SK-N-SH treated with all-trans-retinoic acid at 6 μM for 48 hours (cell line): Measurements from ENCODE around the gene TMED5.

Source experiments
- ATAC-seq: fragments of 200-7000 bp; cut with Tn5 transposase; 3 replicates; pipeline ENCODE4 v1.9.1; 2020; ENCODE audit warnings: mild to moderate bottlenecking, moderate library complexity
- ARNTL ChIP-seq: fragments of 450-650 bp; formaldehyde crosslinking; IDR thresholded peaks from 2 replicates; pipeline ENCODE4 v1.5.0; 2020; ENCODE audit warnings: low read depth, mild to moderate bottlenecking, moderate library complexity, borderline replicate concordance
- BACH2 ChIP-seq: fragments of 250-450 bp; sonication (Bioruptor Pico); IDR thresholded peaks from 2 replicates; pipeline ENCODE4 v1.9.0; 2021; ENCODE audit warnings: mild to moderate bottlenecking, borderline replicate concordance
- CSDC2 ChIP-seq: fragments of 250-450 bp; sonication (Bioruptor Pico); IDR thresholded peaks from 2 replicates; pipeline ENCODE4 v1.5.0; 2020; ENCODE audit warnings: mild to moderate bottlenecking, moderate library complexity
- GLIS3 ChIP-seq: fragments of 250-450 bp; sonication (Bioruptor Pico); IDR thresholded peaks from 2 replicates; pipeline ENCODE4 v1.5.0; 2020; ENCODE audit warnings: mild to moderate bottlenecking, moderate library complexity
- ISL1 ChIP-seq: fragments of 250-450 bp; sonication (Bioruptor Pico); IDR thresholded peaks from 2 replicates; pipeline ENCODE4 v2.1.2; 2022; ENCODE audit warnings: mild to moderate bottlenecking, moderate library complexity
- OSR1 ChIP-seq: fragments of 250-450 bp; sonication (Bioruptor Pico); IDR thresholded peaks from 2 replicates; pipeline ENCODE4 v1.8.0; 2022; ENCODE audit warnings: moderate library complexity, mild to moderate bottlenecking, inconsistent platforms
- PPARA ChIP-seq: fragments of 250-450 bp; sonication (Bioruptor Pico); IDR thresholded peaks from 2 replicates; pipeline ENCODE4 v1.5.0; 2020; ENCODE audit warnings: mild to moderate bottlenecking, borderline replicate concordance
- RARB ChIP-seq: fragments of 250-450 bp; sonication (Bioruptor Pico); IDR thresholded peaks from 2 replicates; pipeline ENCODE4 v1.8.0; 2021; ENCODE audit warnings: mild to moderate bottlenecking, moderate library complexity
- SNAI2 ChIP-seq: fragments of 250-450 bp; sonication (Bioruptor Pico); IDR thresholded peaks from 2 replicates; pipeline ENCODE4 v1.5.0; 2020; ENCODE audit warnings: mild to moderate bottlenecking, moderate library complexity
- TCF4 ChIP-seq: fragments of 250-450 bp; sonication (Bioruptor Pico); IDR thresholded peaks from 2 replicates; pipeline ENCODE4 v1.8.0; 2021; ENCODE audit warnings: mild to moderate bottlenecking, moderate library complexity, borderline replicate concordance
- TOX ChIP-seq: fragments of 250-450 bp; sonication (Bioruptor Pico); IDR thresholded peaks from 2 replicates; pipeline ENCODE4 v1.8.0; 2021; ENCODE audit warnings: mild to moderate bottlenecking, moderate library complexity, borderline replicate concordance
- ZC3H10 ChIP-seq: fragments of 250-450 bp; sonication (Bioruptor Pico); IDR thresholded peaks from 2 replicates; pipeline ENCODE4 v1.5.1; 2021; ENCODE audit warnings: mild to moderate bottlenecking, moderate library complexity
- ZFP3 ChIP-seq: fragments of 250-450 bp; sonication (Bioruptor Pico); IDR thresholded peaks from 2 replicates; pipeline ENCODE4 v1.5.0; 2020; ENCODE audit warnings: mild to moderate bottlenecking, moderate library complexity
- ZFP30 ChIP-seq: fragments of 450-650 bp; formaldehyde crosslinking; IDR thresholded peaks from 2 replicates; pipeline ENCODE4 v1.5.0; 2022; ENCODE audit warnings: mild to moderate bottlenecking, moderate library complexity
- ZNF565 ChIP-seq: fragments of 450-650 bp; formaldehyde crosslinking; conservative IDR thresholded peaks from 2 replicates; pipeline ENCODE4 v1.5.0; 2020; ENCODE audit warnings: low read depth, mild to moderate bottlenecking, moderate library complexity
- ZNF70 ChIP-seq: fragments of 450-650 bp; formaldehyde crosslinking; IDR thresholded peaks from 2 replicates; pipeline ENCODE4 v1.5.0; 2020; ENCODE audit warnings: mild to moderate bottlenecking, moderate library complexity
- ZNF8 ChIP-seq: fragments of 450-650 bp; formaldehyde crosslinking; IDR thresholded peaks from 2 replicates; pipeline ENCODE4 v1.5.0; 2020; ENCODE audit warnings: mild to moderate bottlenecking, moderate library complexity
- TF ChIP-seq, protein P1 (sequence below): fragments of 250-450 bp; sonication (Bioruptor Pico); IDR thresholded peaks from 2 replicates; pipeline ENCODE4 v1.8.0; 2020; ENCODE audit warnings: mild to moderate bottlenecking, moderate library complexity, borderline replicate concordance
- TF ChIP-seq, protein P2 (sequence below): fragments of 250-450 bp; sonication (Bioruptor Pico); IDR thresholded peaks from 2 replicates; pipeline ENCODE4 v1.8.0; 2021; ENCODE audit warnings: low read depth, mild to moderate bottlenecking, moderate library complexity, borderline replicate concordance
- TF ChIP-seq, protein P3 (sequence below): fragments of 250-450 bp; sonication (Bioruptor Pico); IDR thresholded peaks from 2 replicates; pipeline ENCODE4 v1.5.1; 2021; ENCODE audit warnings: mild to moderate bottlenecking, moderate library complexity
- TF ChIP-seq, protein P4 (sequence below): fragments of 250-450 bp; sonication (Bioruptor Pico); IDR thresholded peaks from 2 replicates; pipeline ENCODE4 v1.5.1; 2020; ENCODE audit warnings: low read depth, mild to moderate bottlenecking, moderate library complexity

Gene TMED5

DNA sequence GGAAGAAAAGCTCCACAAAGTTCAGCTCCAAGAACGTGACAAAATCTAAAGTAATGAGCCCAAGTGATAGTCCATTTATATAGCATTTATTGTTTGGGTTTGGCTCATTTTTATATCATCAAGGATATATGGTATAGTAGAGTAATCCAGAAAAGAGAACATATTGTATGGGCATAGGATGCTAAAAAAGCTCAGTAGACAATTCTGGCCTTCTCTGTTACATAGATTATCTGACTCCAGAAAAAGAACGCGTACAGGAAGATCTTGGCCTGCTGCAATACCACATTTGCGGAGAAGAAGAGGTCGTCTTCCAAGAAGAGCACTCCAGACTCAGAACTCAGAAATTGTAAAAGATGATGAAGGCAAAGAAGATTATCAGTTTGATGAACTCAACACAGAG is 43.8 kb downstream of the TMED5 start:
- TF ChIP-seq, protein P1, sequence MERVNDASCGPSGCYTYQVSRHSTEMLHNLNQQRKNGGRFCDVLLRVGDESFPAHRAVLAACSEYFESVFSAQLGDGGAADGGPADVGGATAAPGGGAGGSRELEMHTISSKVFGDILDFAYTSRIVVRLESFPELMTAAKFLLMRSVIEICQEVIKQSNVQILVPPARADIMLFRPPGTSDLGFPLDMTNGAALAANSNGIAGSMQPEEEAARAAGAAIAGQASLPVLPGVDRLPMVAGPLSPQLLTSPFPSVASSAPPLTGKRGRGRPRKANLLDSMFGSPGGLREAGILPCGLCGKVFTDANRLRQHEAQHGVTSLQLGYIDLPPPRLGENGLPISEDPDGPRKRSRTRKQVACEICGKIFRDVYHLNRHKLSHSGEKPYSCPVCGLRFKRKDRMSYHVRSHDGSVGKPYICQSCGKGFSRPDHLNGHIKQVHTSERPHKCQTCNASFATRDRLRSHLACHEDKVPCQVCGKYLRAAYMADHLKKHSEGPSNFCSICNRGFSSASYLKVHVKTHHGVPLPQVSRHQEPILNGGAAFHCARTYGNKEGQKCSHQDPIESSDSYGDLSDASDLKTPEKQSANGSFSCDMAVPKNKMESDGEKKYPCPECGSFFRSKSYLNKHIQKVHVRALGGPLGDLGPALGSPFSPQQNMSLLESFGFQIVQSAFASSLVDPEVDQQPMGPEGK (CRISPR knock-in tag), result no peak
- no peak for TF ChIP-seq SNAI2 (CRISPR knock-in tag)
- TF ChIP-seq PPARA (CRISPR knock-in tag), result no peak
- TF ChIP-seq, protein P2, sequence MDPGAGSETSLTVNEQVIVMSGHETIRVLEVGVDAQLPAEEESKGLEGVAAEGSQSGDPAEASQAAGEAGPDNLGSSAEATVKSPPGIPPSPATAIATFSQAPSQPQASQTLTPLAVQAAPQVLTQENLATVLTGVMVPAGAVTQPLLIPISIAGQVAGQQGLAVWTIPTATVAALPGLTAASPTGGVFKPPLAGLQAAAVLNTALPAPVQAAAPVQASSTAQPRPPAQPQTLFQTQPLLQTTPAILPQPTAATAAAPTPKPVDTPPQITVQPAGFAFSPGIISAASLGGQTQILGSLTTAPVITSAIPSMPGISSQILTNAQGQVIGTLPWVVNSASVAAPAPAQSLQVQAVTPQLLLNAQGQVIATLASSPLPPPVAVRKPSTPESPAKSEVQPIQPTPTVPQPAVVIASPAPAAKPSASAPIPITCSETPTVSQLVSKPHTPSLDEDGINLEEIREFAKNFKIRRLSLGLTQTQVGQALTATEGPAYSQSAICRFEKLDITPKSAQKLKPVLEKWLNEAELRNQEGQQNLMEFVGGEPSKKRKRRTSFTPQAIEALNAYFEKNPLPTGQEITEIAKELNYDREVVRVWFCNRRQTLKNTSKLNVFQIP (CRISPR knock-in tag), result no peak
- ATAC-seq, result no peak

DNA sequence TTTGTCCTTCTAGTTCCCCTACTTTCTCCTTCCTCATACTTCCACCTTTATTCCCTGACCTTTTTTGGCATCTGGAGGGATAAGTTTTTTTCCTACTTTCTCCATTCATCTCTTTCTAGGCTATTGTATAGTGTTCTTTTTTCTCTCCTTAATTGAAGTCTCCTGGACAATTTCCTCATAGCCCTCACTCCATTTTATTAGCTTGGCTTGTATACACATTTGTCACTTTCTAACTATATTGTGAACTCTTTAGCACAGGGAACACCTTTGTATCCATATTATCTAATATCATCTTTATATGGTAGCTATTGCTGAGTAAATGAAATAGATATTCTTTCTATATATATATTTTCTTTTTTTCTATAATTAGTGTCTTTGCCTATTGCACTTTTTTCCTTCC is 47.6 kb downstream of the TMED5 start:
- TF ChIP-seq, protein P3, sequence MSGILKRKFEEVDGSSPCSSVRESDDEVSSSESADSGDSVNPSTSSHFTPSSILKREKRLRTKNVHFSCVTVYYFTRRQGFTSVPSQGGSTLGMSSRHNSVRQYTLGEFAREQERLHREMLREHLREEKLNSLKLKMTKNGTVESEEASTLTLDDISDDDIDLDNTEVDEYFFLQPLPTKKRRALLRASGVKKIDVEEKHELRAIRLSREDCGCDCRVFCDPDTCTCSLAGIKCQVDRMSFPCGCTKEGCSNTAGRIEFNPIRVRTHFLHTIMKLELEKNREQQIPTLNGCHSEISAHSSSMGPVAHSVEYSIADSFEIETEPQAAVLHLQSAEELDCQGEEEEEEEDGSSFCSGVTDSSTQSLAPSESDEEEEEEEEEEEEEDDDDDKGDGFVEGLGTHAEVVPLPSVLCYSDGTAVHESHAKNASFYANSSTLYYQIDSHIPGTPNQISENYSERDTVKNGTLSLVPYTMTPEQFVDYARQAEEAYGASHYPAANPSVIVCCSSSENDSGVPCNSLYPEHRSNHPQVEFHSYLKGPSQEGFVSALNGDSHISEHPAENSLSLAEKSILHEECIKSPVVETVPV, result no peak
- no peak for TF ChIP-seq ZNF8
- TF ChIP-seq, protein P1 (CRISPR knock-in tag), result no peak
- TF ChIP-seq TCF4 (CRISPR knock-in tag), result no peak
- TF ChIP-seq ZC3H10 (CRISPR knock-in tag), result no peak
- TF ChIP-seq BACH2 (CRISPR knock-in tag), result no peak
- TF ChIP-seq GLIS3 (CRISPR knock-in tag), result no peak
- TF ChIP-seq ZNF70 (CRISPR knock-in tag), result no peak
- TF ChIP-seq, protein P2 (CRISPR knock-in tag), result no peak
- no peak for TF ChIP-seq ZNF565 (CRISPR knock-in tag)
- no peak for TF ChIP-seq CSDC2 (CRISPR knock-in tag)
- TF ChIP-seq ARNTL (CRISPR knock-in tag), result no peak
- TF ChIP-seq TOX (CRISPR knock-in tag), result no peak
- TF ChIP-seq, protein P4, sequence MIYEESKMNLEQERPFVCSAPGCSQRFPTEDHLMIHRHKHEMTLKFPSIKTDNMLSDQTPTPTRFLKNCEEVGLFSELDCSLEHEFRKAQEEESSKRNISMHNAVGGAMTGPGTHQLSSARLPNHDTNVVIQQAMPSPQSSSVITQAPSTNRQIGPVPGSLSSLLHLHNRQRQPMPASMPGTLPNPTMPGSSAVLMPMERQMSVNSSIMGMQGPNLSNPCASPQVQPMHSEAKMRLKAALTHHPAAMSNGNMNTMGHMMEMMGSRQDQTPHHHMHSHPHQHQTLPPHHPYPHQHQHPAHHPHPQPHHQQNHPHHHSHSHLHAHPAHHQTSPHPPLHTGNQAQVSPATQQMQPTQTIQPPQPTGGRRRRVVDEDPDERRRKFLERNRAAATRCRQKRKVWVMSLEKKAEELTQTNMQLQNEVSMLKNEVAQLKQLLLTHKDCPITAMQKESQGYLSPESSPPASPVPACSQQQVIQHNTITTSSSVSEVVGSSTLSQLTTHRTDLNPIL (CRISPR knock-in tag), result no peak
- no peak for TF ChIP-seq OSR1 (CRISPR knock-in tag)
- no peak for TF ChIP-seq ZFP3
- TF ChIP-seq ISL1 (CRISPR knock-in tag), result no peak
- TF ChIP-seq SNAI2 (CRISPR knock-in tag), result no peak
- no peak for TF ChIP-seq PPARA (CRISPR knock-in tag)
- TF ChIP-seq ZFP30 (CRISPR knock-in tag), result no peak
- ATAC-seq, result no peak

DNA sequence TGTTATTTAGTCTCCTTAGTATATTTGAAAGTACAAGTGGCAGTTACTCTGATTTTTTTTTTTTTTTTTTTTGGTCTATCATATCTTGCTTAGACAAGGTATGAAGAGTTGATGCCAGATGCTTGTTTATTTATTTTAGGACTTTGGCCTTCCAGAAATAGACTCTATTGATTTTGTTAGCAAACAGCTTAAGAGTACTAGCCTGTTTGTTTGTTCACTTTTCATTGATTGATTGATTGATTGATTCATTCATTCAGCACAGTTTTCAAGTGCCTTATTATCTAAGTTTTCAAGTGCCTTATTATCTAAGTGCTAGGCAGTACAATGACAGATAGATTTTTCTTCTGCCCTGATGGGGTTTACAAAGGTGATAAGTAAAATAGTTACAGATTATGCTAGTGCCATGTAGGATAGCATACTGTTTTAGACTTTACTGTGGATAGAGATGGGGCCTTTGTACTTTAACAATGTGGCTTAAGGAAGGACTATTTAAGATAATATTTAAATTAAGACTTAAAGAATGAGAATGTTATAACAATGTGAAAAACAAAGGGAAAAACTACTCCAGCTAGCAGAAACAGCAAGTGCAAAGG is 50.6 kb downstream of the TMED5 start:
- ATAC-seq, result no peak
- TF ChIP-seq ZFP3 (no peak), PPARA (CRISPR knock-in tag) (no peak), BACH2 (CRISPR knock-in tag) (no peak), RARB (CRISPR knock-in tag) (no peak), ZNF70 (CRISPR knock-in tag) (no peak), GLIS3 (CRISPR knock-in tag) (no peak), ZNF565 (CRISPR knock-in tag) (no peak)
- TF ChIP-seq, protein P2 (CRISPR knock-in tag), result no peak
- TF ChIP-seq, protein P4 (CRISPR knock-in tag), result no peak
